Caki2 (cell line): ENCODE measurements around the gene BNIP5. TPM values are rescaled to one million over a fixed set of nuclear protein-coding genes. Genes with fewer than 3 reads are reported as not detected.

Source experiments
- total RNA-seq: library from RNA; depleted of rRNA; stranded (reverse); fragments of >200 nt; shearing (Covaris generic); gene quantifications from 2 replicates; pipeline ENCODE4 v1.2.3, GENCODE V29; 2014; ENCODE audit warnings: low replicate concordance; rRNA removed

Gene BNIP5
- total RNA-seq, 1 experiment from 2014 or later = not detected

Other genes with a start within 250 kb of the BNIP5 start
- 1.5 and 1.7 TPM in 2 replicates for gene MAPK13, start 206.4 kb downstream of the BNIP5 start, total RNA-seq
- gene BRPF3, start 140.1 kb downstream of the BNIP5 start, total RNA-seq = 8.9 and 14.9 TPM in 2 replicates
- gene PNPLA1, start 66.8 kb downstream of the BNIP5 start, total RNA-seq = not detected in 2 replicates
- not detected in 2 replicates for gene ETV7, start 50.8 kb upstream of the BNIP5 start, total RNA-seq
- 0.20 TPM in 1 of 2 replicates, not detected in the other for gene PXT1, start 106.0 kb upstream of the BNIP5 start, total RNA-seq
- gene KCTD20, start 106.1 kb upstream of the BNIP5 start, total RNA-seq = 78.4 and 98.0 TPM in 2 replicates
- gene STK38, start 210.6 kb upstream of the BNIP5 start, total RNA-seq = 24.9 and 32.6 TPM in 2 replicates